HG02610 (cell line): ENCODE measurements around the gene ZBTB24.
A peak's percentile ranks its signal among the peaks of the same experiment; 100 is the strongest.
"Not testable (repeated sequence)": the region's sequence is repeated elsewhere in the genome, so short reads cannot be mapped to it uniquely, and the experiment has no call there.

ENCODE experiments used
- ATAC-seq: cut with Tn5 transposase; IDR thresholded peaks from one replicate; pipeline ENCODE4 v1.9.1; 2021; ENCODE audit warnings: mild to moderate bottlenecking, moderate library complexity; ENCODE audit not compliant: unreplicated experiment

Gene ZBTB24

GRCh38 chr6:109472132-109472995 is 10.7 kb downstream of the ZBTB24 start:
- ATAC-seq = peak; percentile 56

GRCh38 chr6:109471105-109471810 is 11.8 kb downstream of the ZBTB24 start:
- no peak for ATAC-seq

DNA sequence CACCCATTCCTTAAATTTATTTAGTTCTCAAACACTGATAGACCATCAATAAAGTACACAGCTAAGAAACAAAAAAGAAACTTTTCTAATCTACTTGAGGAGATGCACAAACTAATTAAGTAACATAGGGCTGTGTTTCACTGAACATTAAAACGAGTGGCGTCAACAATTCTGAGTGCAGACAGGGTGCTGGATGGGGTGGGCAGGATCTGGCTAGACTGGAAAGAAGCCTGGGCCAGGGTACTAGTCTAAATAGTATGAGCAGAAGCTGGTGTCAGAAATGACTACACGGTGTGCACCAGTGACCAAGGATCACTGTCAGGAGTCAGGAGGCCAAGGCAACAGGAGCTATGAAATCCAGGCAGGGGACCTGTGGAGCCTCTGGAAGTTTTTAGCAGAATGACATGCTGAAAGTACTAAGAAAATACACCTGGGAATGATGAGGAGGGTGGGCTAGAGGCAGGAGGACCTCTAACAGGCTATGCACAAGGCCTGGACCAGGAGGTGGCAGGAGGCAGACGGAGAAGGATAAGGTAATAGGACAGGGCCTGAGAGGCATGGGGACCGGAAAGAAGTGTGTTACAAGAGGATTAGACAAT is 13.3 kb downstream of the ZBTB24 start:
- no peak for ATAC-seq

DNA sequence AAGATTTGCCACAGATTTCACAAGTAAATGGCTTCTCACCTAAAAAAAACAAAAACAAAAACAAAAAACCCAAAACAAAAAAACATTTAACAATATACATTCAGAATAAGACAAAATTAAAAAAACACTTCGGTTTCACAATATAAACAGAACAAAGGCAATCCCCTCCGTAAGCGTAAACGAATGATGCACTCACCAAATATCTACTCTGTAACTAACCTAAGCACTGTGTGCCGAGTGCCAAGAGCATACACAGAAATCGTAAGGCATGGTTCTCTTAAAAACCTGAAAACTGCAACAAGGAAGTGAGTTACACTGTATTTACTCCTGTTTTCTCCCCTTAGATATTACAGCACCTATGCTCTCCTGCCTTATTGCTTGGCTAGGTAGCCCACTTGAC is 15.3 kb downstream of the ZBTB24 start:
- ATAC-seq = no peak

- ATAC-seq = no peak
These were observed 16.7 kb downstream of the ZBTB24 start for GRCh38 chr6:109466212-109466923.

GRCh38 chr6:109465772-109466171 is 17.2 kb downstream of the ZBTB24 start:
- ATAC-seq = no peak

DNA sequence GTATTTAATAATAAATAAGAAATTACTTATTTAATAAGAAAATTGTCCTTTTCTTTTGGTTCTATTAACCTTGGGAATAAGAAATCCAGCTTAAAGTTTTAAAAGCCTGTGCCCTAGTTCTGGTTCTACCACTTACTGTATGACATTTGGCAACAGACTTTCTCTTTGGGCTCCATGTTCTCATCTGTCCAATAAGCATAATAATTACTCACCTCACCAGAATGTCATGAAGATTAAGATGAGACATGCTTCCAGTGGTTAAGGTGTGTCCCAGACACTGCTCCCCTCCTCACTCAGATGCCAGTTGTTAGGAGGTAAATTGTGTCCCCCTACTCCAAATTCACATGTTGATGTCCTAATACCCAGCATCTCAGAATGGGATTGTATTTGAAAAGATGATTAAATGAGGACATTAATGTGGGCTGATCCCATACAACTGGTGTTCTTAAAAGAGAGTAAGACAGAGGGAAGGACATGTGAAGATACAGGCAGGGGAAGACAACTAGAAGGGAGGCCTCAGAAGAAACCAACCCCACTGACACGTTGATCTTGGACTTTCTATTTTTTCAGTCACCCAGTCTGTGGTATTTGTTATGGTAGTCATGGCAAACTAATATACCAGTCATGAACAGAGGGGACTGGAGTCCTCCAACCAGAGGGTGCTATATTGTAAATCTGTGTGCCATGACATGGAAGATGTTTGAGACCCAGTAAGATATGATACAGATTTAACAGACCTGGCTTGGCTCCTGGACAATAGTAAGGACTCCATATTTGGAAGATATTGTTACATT is 21.1 kb downstream of the ZBTB24 start:
- no peak for ATAC-seq

DNA sequence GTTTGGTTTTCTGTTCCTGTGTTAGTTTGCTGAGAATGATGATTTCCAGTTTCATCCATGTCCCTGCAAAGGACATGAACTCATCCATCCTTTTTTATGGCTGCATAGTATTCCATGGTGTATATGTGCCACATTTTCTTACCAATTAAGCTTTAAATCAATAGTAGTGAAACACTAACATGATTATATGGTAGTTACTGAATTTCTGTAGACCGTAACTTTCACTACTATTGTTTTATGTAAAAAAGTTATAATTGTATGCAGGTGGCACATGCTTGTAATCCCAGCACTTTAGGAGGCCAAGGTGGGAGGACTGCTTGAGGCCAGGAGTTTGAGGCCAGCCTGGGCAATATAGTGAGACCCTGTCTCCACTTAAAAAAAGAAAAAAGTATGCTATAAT is 21.8 kb downstream of the ZBTB24 start:
- ATAC-seq = not testable (repeated sequence)

DNA sequence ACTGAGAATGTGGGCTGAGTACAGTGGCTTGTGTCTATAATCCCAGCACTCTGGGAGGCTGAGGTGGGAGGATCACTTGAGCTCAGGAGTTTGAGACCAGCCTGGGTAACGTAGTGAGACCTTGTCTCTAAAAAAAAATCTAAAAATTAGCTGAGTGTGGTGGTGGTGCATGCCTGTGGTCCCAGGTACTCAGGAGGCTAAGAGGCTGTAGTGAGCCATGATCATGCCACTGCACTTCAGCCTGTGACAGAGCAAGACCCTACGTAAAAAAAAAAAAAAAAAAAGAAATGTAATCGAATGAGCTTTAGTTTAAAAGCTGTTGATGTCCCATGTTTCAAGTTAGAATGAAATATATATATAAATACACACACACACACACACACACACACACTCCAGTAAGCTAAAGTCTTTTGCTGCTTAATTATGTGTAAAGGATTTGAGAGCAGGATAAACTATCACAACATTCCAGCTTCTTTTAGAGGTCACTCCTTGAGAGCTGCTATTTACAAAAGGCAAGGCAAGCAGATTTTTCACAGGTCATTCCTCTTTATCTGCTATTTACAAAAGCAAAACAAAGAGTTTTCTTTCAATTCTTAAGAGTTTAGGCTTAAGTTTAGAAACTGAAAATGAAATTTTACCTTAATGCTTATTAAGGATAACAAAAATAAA is 22.7 kb downstream of the ZBTB24 start:
- no peak for ATAC-seq

DNA sequence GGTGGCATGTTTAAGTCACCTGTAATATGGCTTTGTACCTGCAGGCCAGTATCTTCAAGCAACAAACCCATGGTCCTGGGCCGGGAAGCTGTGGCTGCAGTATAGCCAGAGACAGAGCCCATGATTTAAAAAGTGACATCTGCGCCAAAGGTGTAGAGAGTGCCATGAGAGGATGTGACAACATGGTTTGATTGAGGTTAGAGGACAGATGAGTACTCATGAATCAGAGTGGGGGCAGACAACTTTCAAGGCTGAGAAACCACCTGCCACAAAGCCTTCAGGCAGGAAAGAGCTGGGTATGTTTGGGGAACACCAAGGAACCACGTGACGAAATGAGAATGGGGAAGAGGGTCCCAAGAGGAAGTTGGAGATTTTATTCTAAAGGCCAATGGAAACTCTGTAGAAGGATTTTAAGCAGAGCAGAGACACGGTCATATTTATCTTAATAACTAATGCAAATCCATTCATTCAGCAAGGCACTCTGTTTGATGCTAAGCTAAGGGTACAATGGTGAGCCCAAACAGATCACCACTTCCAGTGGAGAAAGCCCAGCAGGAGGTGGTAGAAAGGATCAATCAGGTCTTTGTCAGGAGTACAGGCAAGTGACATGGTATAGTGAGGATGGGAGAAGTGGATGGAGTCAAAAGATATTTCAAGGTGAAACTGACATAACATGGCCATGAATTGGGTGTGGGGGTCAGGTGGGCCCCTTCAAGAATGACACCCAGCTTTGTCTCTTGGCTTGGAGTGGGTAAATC is 24.1 kb downstream of the ZBTB24 start:
- ATAC-seq = peak; percentile 34

DNA sequence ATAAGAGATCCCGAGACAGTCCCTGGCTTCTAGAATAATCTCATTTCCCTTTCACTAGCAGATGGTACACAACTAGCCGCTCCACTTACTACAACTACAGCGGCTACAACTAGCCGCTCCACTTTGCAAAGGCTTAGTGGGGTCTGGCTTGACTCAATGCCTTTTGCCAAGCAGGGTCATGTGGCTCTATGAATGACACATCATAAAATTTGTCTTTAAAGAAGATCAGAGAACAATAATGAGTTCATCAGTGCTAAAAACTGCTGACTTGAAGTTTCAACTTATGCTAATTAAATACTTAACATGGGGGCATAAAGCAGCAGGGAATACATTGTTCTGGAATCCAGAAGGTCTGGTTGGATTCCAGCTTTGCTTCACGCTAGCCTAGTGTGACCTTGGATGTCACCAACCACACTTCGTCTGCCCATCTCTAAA is 25.4 kb downstream of the ZBTB24 start:
- ATAC-seq = no peak

DNA sequence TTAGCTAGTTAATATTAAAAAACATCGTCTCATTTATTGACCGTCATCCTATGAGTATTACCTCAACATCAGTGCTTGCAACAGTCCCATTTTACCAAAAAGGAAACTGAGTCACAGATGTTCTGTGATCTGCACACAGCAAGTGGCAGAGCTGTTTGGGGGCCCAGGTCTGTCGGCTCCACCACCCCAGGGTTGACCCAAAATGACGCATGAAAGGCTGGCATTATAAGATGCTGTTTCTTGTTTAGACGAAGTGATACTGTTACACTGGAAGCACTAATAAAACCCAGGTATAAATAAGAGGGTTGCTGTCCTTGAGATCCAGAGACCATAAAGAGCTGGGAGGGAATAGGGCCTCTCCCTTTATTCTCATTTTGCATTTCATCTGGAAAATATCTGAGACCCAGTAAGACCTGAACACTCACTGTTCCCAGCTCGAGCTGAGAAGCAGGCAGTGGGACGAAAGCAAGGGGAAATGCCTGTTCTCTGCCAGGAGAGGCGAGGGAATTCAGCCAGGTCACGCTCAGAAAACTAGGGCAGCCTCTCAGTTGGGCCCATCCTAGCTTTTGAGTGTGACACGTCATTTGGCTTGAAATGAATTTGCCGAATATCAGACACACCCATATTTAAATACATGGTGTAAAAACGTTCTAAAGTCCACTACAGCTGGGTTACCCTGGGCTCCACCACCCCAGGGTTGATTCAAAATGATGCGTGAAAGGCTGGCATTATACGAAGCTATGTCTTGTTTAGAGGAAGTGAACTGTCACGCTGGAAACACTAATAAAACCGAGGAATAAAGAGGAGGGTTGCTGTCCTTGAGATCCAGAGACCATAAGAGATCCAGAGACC is 26.1 kb downstream of the ZBTB24 start:
- no peak for ATAC-seq

- ATAC-seq = peak; percentile 0
These were observed 26.9 kb downstream of the ZBTB24 start for GRCh38 chr6:109456111-109456583.

GRCh38 chr6:109455437-109456110 is 27.4 kb downstream of the ZBTB24 start, which contains the start of gene MICAL1:
Gene MICAL1, minus strand, starts transcription at chr6:109455772. Its CDS starts 1,576 bp downstream, at chr6:109454196.
- peak; percentile 51 for ATAC-seq

GRCh38 chr6:109454496-109455436 is 28.3 kb downstream of the ZBTB24 start:
- peak; percentile 30 for ATAC-seq
